NB4 (cell line): Measurements from ENCODE around the gene KRT6C.

Source experiments
- POLR2A ChIP-seq: IDR thresholded peaks from 2 replicates; pipeline ENCODE4 v1.6.1; 2011; ENCODE audit warnings: mild to moderate bottlenecking; ENCODE audit not compliant: insufficient read length; ENCODE audit errors: extremely low read depth
- TF ChIP-seq, protein P1 (sequence below): IDR thresholded peaks from 2 replicates; pipeline ENCODE4 v1.6.1; 2011; ENCODE audit warnings: low read depth, low read length

DNA sequence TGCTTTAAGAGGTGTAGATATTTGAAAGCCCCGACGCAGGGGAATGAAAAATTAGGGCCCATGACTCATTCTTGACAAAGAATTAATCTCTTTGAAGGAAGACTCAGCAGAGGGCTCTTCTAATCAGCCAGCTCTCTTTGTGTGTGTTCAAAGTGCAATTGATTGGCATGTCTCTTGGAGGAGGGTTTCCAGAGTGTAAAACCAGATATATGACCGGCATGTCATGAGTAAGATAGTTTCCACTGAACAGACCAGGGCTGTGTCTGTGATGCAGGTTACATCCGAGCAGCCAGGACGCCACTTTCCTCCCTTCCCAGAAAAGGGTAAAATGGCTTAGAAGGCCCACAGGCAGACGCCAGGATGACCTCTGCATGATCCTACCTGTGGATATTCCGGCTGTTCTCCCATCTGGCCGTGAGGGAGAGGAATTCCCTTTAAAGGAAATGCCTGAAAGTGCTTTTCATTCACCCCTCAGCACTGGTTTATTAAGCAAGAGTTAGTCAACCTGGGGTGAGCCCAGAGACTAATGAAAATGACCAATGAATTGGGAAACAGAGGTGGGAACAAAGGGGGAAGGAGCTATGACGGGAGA, 32.2 kb downstream of the KRT6C start:
- TF ChIP-seq POLR2A = no peak
- TF ChIP-seq, protein P1, sequence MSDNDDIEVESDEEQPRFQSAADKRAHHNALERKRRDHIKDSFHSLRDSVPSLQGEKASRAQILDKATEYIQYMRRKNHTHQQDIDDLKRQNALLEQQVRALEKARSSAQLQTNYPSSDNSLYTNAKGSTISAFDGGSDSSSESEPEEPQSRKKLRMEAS = no peak
